Astrocyte (in vitro differentiated cells and primary cell): ENCODE measurements around the gene CD63.

Experiments
- EZH2 ChIP-seq: IDR thresholded peaks from 2 replicates; pipeline ENCODE4 v1.6.1; 2012; ENCODE audit warnings: mild to moderate bottlenecking, low read length, inconsistent platforms; ENCODE audit not compliant: insufficient read depth
- TF ChIP-seq, protein P1 (sequence below): IDR thresholded peaks from 2 replicates; pipeline ENCODE4 v1.5.1; 2011; ENCODE audit warnings: low read depth, mild to moderate bottlenecking, inconsistent platforms, low read length, moderate library complexity; ENCODE audit not compliant: insufficient read depth

DNA sequence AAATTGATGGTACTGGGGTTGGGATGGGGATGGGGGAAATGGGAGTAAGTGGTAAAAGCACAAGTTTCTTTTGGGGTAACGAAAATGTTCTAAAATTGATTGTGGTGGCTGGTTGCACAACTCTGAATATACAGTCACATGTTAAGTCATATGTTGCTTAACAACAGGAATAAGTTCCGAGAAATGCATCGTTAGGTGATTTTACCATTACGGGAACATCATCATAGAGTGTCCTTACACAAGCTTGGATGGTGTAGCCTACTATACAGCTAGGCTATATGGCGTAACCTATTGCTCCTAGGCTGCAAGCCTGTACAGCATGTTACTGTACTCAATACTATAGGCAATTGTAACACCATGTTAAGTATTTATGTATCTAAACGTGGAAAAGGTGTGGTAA is 52.1 kb downstream of the CD63 start:
- TF ChIP-seq, protein P1, sequence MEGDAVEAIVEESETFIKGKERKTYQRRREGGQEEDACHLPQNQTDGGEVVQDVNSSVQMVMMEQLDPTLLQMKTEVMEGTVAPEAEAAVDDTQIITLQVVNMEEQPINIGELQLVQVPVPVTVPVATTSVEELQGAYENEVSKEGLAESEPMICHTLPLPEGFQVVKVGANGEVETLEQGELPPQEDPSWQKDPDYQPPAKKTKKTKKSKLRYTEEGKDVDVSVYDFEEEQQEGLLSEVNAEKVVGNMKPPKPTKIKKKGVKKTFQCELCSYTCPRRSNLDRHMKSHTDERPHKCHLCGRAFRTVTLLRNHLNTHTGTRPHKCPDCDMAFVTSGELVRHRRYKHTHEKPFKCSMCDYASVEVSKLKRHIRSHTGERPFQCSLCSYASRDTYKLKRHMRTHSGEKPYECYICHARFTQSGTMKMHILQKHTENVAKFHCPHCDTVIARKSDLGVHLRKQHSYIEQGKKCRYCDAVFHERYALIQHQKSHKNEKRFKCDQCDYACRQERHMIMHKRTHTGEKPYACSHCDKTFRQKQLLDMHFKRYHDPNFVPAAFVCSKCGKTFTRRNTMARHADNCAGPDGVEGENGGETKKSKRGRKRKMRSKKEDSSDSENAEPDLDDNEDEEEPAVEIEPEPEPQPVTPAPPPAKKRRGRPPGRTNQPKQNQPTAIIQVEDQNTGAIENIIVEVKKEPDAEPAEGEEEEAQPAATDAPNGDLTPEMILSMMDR, result no peak
- no peak for TF ChIP-seq EZH2
